Fibroblast of skin of left quadriceps (primary cell): ENCODE results near the gene TTC19.
"Not testable (repeated sequence)": the region's sequence is repeated elsewhere in the genome, so short reads cannot be mapped to it uniquely, and the experiment has no call there.

Experiments
- DNase-seq, 2 experiments: peaks; one replicate each; pipeline ENCODE4 v3.0.0-alpha.2; 2013; ENCODE audit warnings: low read depth in 2 of 2

TTC19 gene

GRCh38 chr17:16027708-16028584, 28.3 kb downstream of the TTC19 start:
- peak; percentile 74 to 76 for DNase-seq

- no peak for DNase-seq
These were observed 34.2 kb downstream of the TTC19 start for GRCh38 chr17:16033729-16034349.

- DNase-seq, result no peak
These were observed 36.6 kb downstream of the TTC19 start for GRCh38 chr17:16036261-16036660.

GRCh38 chr17:16037636-16038035, 38.0 kb downstream of the TTC19 start:
- DNase-seq, result no peak

GRCh38 chr17:16040710-16041251, 41.2 kb downstream of the TTC19 start:
- DNase-seq, result peak; percentile 17 to 22

- no peak for DNase-seq
These were observed 44.9 kb downstream of the TTC19 start for GRCh38 chr17:16044487-16044886.

GRCh38 chr17:16046966-16047365, 47.3 kb downstream of the TTC19 start:
- DNase-seq, result no peak

GRCh38 chr17:16048811-16049449, 49.3 kb downstream of the TTC19 start:
- DNase-seq, result no peak

GRCh38 chr17:16050844-16051243, 51.2 kb downstream of the TTC19 start:
- no peak for DNase-seq

GRCh38 chr17:16052486-16052885, 52.9 kb downstream of the TTC19 start:
- peak in 1 of 2 experiments; percentile 31 for DNase-seq

- not testable (repeated sequence) for DNase-seq
These were observed 55.5 kb downstream of the TTC19 start for GRCh38 chr17:16055139-16055538.

GRCh38 chr17:16061631-16062030, 62.0 kb downstream of the TTC19 start:
- DNase-seq, result no peak

GRCh38 chr17:16066125-16066524, 66.5 kb downstream of the TTC19 start:
- no peak for DNase-seq

GRCh38 chr17:16068323-16068722, 68.7 kb downstream of the TTC19 start:
- no peak for DNase-seq

GRCh38 chr17:16072031-16072430, 72.4 kb downstream of the TTC19 start:
- no peak for DNase-seq

GRCh38 chr17:16073845-16074244, 74.2 kb downstream of the TTC19 start:
- DNase-seq, result no peak

GRCh38 chr17:16074423-16074822, 74.8 kb downstream of the TTC19 start:
- no peak for DNase-seq

- no peak for DNase-seq
These were observed 76.3 kb downstream of the TTC19 start for GRCh38 chr17:16075949-16076348.
